ENCODE data around the gene TAPT1. TPM values are rescaled to one million over a fixed set of nuclear protein-coding genes. Genes with fewer than 3 reads are reported as not detected.
"Not testable (repeated sequence)": the region's sequence is repeated elsewhere in the genome, so short reads cannot be mapped to it uniquely, and the experiment has no call there.

TAPT1 gene, protein sequence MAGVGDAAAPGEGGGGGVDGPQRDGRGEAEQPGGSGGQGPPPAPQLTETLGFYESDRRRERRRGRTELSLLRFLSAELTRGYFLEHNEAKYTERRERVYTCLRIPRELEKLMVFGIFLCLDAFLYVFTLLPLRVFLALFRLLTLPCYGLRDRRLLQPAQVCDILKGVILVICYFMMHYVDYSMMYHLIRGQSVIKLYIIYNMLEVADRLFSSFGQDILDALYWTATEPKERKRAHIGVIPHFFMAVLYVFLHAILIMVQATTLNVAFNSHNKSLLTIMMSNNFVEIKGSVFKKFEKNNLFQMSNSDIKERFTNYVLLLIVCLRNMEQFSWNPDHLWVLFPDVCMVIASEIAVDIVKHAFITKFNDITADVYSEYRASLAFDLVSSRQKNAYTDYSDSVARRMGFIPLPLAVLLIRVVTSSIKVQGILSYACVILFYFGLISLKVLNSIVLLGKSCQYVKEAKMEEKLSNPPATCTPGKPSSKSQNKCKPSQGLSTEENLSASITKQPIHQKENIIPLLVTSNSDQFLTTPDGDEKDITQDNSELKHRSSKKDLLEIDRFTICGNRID
- polyA plus RNA-seq (34.2 and 45.2 TPM in 2 replicates), polyA minus RNA-seq (38.7 and 56.6 TPM in 2 replicates)

DNA sequence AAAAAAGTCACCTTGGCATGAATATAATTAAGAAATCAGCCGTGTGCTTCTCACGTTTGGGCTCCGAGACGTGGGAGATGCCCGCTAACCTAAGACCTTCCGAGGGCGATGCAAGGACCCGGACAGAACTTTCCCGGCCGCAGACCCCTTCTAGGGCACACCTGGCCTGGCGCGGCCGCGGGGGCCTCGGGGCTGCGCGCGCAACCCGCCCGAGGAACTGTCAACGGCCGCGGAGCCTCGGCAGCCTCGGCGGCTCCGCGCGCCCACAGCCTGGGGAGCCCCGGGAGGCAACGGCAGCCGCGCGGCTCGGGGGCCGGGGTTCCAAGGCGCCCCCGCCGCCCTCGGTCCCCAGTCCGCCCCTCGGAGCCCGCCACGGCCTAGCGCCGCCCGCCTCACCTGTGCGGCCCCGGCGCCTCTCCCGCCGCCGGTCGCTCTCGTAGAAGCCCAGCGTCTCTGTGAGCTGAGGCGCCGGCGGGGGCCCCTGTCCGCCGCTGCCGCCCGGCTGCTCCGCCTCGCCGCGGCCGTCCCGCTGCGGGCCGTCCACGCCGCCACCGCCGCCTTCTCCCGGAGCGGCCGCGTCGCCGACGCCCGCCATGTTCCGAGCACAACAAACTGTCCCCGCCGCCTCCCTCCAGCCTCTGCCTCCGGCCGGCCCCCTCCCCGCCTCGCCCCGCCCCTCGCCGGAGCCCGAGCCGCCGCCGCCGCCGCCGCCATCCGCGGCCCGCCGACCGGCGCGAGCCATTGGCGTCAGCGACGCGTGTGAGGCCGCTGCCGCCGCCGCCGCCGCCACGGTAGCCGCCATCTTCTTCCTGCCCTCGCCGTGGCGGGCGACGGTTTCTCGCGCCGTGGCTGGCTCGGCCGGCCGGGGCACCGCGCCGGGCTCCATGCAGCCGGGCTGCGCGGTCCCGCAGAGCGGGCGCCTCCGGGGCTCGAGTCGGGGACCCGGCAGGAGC is at the start of gene TAPT1:
Gene TAPT1, minus strand, starts transcription at position 609 of the 953 bp plus-strand sequence. Its CDS starts 14 bp downstream, at position 595.
- no peaks in the 10 kb centered on the region for H3K9me2 ChIP-seq (ENCODE audit: insufficient read depth, low read length)
- H2AFZ ChIP-seq (ENCODE audit: low read depth, low read length) = peak within 1 kb of the TSS; percentile 43
- no peaks in the 10 kb centered on the region for H3F3A ChIP-seq (ENCODE audit: insufficient read depth, low read length, poor library complexity, severe bottlenecking)
- peak within 1 kb of the TSS; percentile 45 for H3K27ac ChIP-seq (ENCODE audit: low read length)
- H3K27me3 ChIP-seq (ENCODE audit: insufficient read depth, low read depth, low read length) = no peaks in the 10 kb centered on the region
- H3K4me3 ChIP-seq (ENCODE audit: low read length) = peak within 1 kb of the TSS; percentile 87
- H3K9ac ChIP-seq (ENCODE audit: low read length) = peak within 1 kb of the TSS; percentile 73
- peak within 1 kb of the TSS; percentile 85 for H3K4me2 ChIP-seq (ENCODE audit: low read length)
- H3K79me2 ChIP-seq (replicated peaks; ENCODE audit: insufficient read depth, low read length) = peaks cover 32% of the 10 kb centered on the region
- no peaks in the 10 kb centered on the region for H3K36me3 ChIP-seq (ENCODE audit: insufficient read depth, low read length)
- TF ChIP-seq EZH2 (IDR thresholded peaks at IDR 0.05; ENCODE audit: borderline replicate concordance, insufficient read depth, low read length, poor library complexity, severe bottlenecking) = no peak
- TF ChIP-seq RAD21 (conservative IDR thresholded peaks at IDR 0.05) = no peak
- TF ChIP-seq POLR2AphosphoS5 (IDR thresholded peaks at IDR 0.05) = peak; percentile 77
- TF ChIP-seq MXI1 (conservative IDR thresholded peaks at IDR 0.05; ENCODE audit: poor library complexity, severe bottlenecking) = peak; percentile 47
- TF ChIP-seq EP300 (conservative IDR thresholded peaks at IDR 0.05; ENCODE audit: poor library complexity, severe bottlenecking) = no peak
- TF ChIP-seq SMC3 (conservative IDR thresholded peaks at IDR 0.05; ENCODE audit: poor library complexity) = peak; percentile 21
- H4K20me1 ChIP-seq (ENCODE audit: insufficient read depth) = no peaks in the 10 kb centered on the region
- H3K9me3 ChIP-seq (ENCODE audit: low read length) = no peaks in the 10 kb centered on the region

DNA sequence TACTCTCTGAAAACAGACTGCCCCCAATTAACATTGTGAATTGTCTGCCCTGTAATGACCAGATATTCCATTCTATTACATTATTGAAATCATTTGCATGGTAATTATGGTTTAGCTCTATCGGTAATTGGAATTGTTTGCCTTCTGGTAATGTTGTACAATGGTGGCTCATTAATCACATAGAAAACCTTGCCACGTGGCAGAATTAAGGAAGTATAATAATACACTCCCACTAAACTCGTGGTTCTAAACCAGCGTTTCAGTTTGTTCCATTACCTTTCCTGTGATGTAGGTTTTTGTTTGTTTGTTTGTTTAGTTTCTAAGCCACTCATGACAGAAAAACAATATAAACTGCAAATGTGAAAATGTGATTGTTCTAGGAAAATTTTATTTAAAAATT is 45.1 kb upstream of the TAPT1 start:
- H3K9me3 ChIP-seq (ENCODE audit: low read length) = no peaks in the 10 kb centered on the region
- no peaks in the 10 kb centered on the region for H3F3A ChIP-seq (ENCODE audit: insufficient read depth, low read length, poor library complexity, severe bottlenecking)
- H3K4me2 ChIP-seq (ENCODE audit: low read length) = no peak overlapping the region
- H3K9me2 ChIP-seq (ENCODE audit: insufficient read depth, low read length) = no peaks in the 10 kb centered on the region
- H3K79me2 ChIP-seq (replicated peaks; ENCODE audit: insufficient read depth, low read length) = no peaks in the 10 kb centered on the region
- TF ChIP-seq POLR2AphosphoS5 (IDR thresholded peaks at IDR 0.05) = no peak
- TF ChIP-seq MXI1 (conservative IDR thresholded peaks at IDR 0.05; ENCODE audit: poor library complexity, severe bottlenecking) = no peak
- TF ChIP-seq EP300 (conservative IDR thresholded peaks at IDR 0.05; ENCODE audit: poor library complexity, severe bottlenecking) = no peak
- no peak for TF ChIP-seq EZH2 (IDR thresholded peaks at IDR 0.05; ENCODE audit: borderline replicate concordance, insufficient read depth, low read length, poor library complexity, severe bottlenecking)
- no peak for TF ChIP-seq SMC3 (conservative IDR thresholded peaks at IDR 0.05; ENCODE audit: poor library complexity)
- no peaks in the 10 kb centered on the region for H3K36me3 ChIP-seq (ENCODE audit: insufficient read depth, low read length)
- no peaks in the 10 kb centered on the region for H4K20me1 ChIP-seq (ENCODE audit: insufficient read depth)
- H3K27ac ChIP-seq (ENCODE audit: low read length) = no peak overlapping the region
- no peak overlapping the region for H3K4me3 ChIP-seq (ENCODE audit: low read length)
- H2AFZ ChIP-seq (ENCODE audit: low read depth, low read length) = no peak overlapping the region
- H3K9ac ChIP-seq (ENCODE audit: low read length) = no peak overlapping the region
- no peaks in the 10 kb centered on the region for H3K27me3 ChIP-seq (ENCODE audit: insufficient read depth, low read depth, low read length)

DNA sequence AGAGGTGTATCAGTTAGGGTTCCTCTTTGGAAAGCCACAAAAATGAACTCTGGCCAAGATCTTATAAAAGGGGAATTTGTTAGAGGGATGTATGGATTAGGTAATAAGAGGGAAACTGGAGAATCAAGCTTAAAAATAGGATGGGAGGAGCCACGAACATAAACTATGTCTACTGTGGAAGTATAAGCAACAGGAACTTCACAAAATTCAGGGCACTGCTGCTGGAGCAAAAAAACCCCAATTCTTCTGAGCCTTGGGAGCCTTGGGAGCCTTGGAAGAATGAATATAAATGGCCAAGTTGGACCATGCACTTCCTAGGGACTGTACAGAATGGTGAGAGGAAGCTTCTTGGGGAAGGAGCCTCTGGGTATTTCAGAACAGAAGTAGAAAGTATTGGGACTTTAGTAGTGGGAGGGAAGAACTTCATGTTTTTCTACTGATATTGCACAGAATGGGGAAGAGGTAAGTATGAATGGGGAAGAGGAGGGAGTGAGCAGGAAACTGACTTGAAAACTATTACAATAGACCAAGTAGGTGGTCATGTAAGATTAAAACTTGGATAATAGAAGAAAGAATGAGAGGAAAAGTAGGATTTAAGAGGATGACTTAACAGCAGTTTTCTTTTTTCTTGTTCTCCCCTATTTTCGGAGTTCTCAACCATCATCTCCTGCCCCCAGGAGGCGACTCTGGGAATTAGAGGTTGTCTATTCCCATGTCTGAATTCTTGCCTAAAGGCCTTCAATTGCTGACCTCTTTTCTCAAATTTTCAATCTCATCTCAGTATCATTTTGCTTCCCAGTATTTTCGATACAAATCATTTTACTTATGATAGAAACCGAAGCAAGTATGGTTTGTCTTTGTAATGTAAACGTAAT is 44.4 kb upstream of the TAPT1 start:
- Histone ChIP-seq H3K4me2 (ENCODE audit: low read length) (no peak overlapping the region), H2AFZ (ENCODE audit: low read depth, low read length) (no peak overlapping the region), H3K79me2 (replicated peaks; ENCODE audit: insufficient read depth, low read length) (no peaks in the 10 kb centered on the region)

DNA sequence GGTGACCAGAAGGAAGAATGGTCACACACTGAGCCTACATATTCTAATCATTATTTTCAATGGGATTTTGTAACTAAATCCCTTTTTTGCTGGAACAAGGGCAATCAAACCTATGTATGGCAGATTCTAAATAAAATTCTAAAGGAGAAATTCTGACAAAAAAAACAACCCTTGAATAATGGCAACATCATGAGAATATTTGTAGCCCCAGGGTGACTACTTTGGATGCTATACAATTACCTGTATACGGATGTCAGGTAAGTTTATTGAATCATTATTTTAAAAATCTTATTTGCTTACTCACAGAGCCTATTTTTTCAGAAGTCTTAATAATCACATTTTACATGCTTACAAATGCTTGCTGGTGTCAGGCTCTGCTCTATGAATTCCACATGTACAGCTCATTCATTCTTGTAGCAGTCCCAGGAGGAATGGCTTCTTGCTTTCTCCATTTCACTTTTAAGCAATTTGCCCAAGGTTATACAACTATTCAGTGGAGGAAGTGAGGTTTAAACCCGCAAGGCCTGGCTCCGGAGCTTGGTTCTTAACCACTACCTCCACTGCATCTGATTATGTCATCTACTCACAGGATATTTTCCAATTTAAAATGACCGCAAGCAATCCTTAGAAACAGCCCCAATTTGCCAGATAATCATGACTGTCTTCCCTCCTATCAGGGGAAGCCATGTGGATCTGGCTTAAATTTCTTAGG is 43.6 kb upstream of the TAPT1 start:
- not testable (repeated sequence) for H4K20me1 ChIP-seq (ENCODE audit: insufficient read depth); H3K4me3 ChIP-seq (ENCODE audit: low read length); H2AFZ ChIP-seq (ENCODE audit: low read depth, low read length); H3K36me3 ChIP-seq (ENCODE audit: insufficient read depth, low read length); H3K9ac ChIP-seq (ENCODE audit: low read length); H3K4me2 ChIP-seq (ENCODE audit: low read length); H3K9me2 ChIP-seq (ENCODE audit: insufficient read depth, low read length); H3K27ac ChIP-seq (ENCODE audit: low read length); H3K9me3 ChIP-seq (ENCODE audit: low read length); H3K27me3 ChIP-seq (ENCODE audit: insufficient read depth, low read depth, low read length); H3F3A ChIP-seq (ENCODE audit: insufficient read depth, low read length, poor library complexity, severe bottlenecking); H3K79me2 ChIP-seq (replicated peaks; ENCODE audit: insufficient read depth, low read length)

More for the DNA sequence above, 44.4 kb upstream of the TAPT1 start:
- no peak overlapping the region for H3K4me3 ChIP-seq (ENCODE audit: low read length)
- H3K9ac ChIP-seq (ENCODE audit: low read length) = no peak overlapping the region
- no peak overlapping the region for H3K27ac ChIP-seq (ENCODE audit: low read length)
- H3F3A ChIP-seq (ENCODE audit: insufficient read depth, low read length, poor library complexity, severe bottlenecking) = no peaks in the 10 kb centered on the region
- H3K9me3 ChIP-seq (ENCODE audit: low read length) = no peaks in the 10 kb centered on the region
- no peaks in the 10 kb centered on the region for H4K20me1 ChIP-seq (ENCODE audit: insufficient read depth)
- no peaks in the 10 kb centered on the region for H3K27me3 ChIP-seq (ENCODE audit: insufficient read depth, low read depth, low read length)
- H3K36me3 ChIP-seq (ENCODE audit: insufficient read depth, low read length) = no peaks in the 10 kb centered on the region
- H3K9me2 ChIP-seq (ENCODE audit: insufficient read depth, low read length) = no peaks in the 10 kb centered on the region
- no peak for TF ChIP-seq TAF1 (IDR thresholded peaks at IDR 0.05; ENCODE audit: low read depth)
- TF ChIP-seq EZH2 (IDR thresholded peaks at IDR 0.05; ENCODE audit: borderline replicate concordance, insufficient read depth, low read length, poor library complexity, severe bottlenecking) = no peak
- TF ChIP-seq RAD21 (conservative IDR thresholded peaks at IDR 0.05) = no peak
- TF ChIP-seq MXI1 (conservative IDR thresholded peaks at IDR 0.05; ENCODE audit: poor library complexity, severe bottlenecking) = no peak
- TF ChIP-seq EP300 (conservative IDR thresholded peaks at IDR 0.05; ENCODE audit: poor library complexity, severe bottlenecking) = no peak
- no peak for TF ChIP-seq POLR2AphosphoS5 (IDR thresholded peaks at IDR 0.05)
